22Rv1 (cell line): ENCODE measurements around the gene DNAAF8.

Experiments
- H3K27ac ChIP-seq: fragments of 450-650 bp; 2 replicates; pipeline ENCODE4 v1.5.1; 2017
- ZFX ChIP-seq: fragments of 450-650 bp; IDR thresholded peaks from 2 replicates; pipeline ENCODE4 v1.6.1; 2017; ENCODE audit warnings: antibody characterized with exemption, borderline replicate concordance
- TF ChIP-seq, protein P1 (sequence below): fragments of 450-650 bp; IDR thresholded peaks from 2 replicates; pipeline ENCODE4 v1.5.1; 2017; ENCODE audit warnings: mild to moderate bottlenecking

Gene DNAAF8

DNA sequence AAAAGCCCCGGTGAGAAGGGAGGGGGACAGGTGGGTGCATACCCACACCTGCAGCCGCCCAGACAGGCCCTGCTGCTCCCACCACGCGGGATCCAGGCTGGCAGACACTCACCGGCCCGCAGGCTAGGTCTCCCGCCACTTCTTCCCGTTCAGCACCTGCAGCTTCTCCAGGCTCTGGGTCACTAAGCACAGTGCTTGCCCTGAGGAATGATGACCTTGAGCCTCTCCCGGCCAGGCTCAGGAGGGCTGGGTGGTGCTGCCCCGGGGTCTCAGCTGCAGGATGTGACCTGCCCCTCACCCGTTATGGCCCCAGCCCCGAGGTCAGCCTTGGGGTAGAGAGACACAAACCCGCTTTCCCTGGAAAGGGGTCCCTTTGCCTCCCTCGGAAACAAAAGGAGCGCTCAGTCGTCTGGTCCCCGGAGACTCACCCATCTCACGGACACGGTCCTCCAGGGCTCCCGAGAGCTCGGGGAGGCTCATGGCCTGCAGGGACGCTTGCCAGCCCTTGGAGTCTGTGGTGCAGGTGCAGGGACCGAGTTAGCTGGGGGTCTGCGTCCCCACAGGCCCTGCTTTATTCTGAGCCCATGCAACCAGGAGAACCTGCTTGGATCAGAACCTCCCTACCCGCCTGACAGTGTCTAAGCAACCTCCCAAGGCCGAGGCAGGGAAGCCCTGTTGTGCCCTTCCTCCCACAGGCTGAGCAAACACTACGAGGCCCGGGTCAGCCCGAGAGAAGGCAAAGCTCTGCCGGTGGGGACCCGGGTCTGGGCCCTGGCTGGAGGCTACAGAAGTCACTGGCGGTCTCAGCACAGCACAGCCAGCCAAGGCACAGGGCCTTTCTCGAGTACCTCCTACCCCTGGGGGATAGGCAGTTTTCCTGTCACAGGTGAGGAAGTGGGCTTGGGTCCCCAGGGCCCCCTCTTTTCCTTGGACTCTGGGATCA is 37.2 kb upstream of the DNAAF8 start:
- no peak for TF ChIP-seq ZFX
- TF ChIP-seq, protein P1, sequence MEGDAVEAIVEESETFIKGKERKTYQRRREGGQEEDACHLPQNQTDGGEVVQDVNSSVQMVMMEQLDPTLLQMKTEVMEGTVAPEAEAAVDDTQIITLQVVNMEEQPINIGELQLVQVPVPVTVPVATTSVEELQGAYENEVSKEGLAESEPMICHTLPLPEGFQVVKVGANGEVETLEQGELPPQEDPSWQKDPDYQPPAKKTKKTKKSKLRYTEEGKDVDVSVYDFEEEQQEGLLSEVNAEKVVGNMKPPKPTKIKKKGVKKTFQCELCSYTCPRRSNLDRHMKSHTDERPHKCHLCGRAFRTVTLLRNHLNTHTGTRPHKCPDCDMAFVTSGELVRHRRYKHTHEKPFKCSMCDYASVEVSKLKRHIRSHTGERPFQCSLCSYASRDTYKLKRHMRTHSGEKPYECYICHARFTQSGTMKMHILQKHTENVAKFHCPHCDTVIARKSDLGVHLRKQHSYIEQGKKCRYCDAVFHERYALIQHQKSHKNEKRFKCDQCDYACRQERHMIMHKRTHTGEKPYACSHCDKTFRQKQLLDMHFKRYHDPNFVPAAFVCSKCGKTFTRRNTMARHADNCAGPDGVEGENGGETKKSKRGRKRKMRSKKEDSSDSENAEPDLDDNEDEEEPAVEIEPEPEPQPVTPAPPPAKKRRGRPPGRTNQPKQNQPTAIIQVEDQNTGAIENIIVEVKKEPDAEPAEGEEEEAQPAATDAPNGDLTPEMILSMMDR, result no peak
- peak overlapping the region; percentile 95; the same call in 1 of the 2 replicates for H3K27ac ChIP-seq

DNA sequence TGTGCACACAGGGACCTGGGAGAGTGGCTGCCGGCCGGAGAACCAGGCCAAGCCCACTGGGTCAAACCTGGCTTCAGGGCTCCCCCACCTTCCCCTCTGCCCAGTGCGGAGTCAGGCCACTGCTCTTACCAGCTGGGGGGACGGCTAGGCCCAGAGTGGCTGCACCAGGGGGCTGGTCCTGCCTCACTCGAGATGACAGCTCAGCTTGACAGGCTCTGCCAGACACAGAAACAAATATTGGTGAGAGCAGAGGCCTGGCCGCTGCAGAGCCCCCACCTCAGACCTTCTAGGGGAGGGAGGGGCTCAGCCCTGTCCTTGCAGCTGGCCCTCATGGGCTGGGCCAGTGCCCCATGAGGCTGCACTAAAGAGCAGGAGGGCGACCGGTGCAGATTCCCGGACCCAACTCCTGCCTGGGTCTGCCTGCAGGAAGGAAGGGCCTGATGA is 36.5 kb upstream of the DNAAF8 start:
- TF ChIP-seq ZFX, result no peak
- TF ChIP-seq, protein P1, result no peak

DNA sequence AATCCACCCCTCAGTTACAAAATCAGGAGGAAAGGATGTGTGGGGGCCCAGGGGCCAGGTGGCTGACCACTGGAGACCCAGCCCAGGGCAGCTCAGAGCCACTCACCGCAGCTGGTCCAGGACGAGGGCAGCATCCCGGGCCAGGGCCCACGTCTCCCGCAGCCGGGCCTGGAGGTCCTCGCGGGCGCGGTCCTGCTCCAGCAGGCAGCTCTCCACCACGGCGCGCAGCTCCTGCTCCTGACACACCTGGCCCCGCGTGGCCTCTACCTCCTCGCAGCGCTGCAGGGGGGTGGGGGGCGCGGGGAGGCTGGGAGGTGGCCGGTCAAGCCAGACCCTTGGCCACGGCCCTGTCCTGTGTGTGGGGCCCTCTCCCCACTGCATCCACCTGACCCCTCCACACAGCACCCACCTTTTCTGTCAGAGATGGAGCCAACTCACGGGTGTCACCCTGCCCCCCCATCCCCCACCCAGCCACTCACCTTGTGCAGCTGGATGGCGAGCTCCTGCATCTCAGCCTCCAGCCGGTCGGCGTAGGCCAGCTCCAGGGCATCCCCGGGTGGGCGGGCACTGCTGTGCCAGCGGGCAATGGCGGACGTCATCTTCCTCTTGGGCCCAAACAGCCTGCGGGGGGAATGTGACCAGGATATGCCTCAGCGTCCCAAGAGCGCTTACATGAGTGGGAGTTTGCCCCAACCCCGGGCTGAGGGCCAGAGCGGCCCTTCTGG is 35.9 kb upstream of the DNAAF8 start:
- TF ChIP-seq ZFX, result no peak
- H3K27ac ChIP-seq, result no peak overlapping the region

More for the DNA sequence above, 36.5 kb upstream of the DNAAF8 start:
- no peak overlapping the region for H3K27ac ChIP-seq

DNA sequence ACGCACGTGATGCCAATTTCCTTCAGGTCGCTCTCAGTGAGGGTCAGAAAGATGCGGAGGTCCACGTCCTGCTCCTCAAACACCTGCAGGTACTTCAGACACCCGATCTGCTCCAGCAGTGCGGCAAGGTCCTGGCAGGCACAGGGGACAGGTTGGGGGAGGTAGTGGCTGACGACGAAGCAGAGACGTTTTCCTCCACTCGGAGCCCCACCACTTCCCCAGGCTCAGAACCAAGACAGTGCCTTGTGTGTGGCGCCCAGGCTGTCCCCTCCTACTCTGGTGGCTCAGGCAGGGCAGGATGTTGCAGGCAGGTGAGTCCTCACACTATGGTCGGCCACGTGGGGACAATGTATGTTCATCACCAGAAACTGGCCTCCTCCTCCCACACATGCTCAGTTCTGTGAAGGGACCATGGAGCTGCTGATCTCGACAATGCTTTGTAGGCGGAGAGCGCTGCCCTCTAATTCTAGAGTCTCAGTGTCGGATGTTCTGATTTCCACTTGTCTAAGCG is 35.2 kb upstream of the DNAAF8 start:
- TF ChIP-seq, protein P1, result no peak
- no peak for TF ChIP-seq ZFX
- no peak overlapping the region for H3K27ac ChIP-seq

DNA sequence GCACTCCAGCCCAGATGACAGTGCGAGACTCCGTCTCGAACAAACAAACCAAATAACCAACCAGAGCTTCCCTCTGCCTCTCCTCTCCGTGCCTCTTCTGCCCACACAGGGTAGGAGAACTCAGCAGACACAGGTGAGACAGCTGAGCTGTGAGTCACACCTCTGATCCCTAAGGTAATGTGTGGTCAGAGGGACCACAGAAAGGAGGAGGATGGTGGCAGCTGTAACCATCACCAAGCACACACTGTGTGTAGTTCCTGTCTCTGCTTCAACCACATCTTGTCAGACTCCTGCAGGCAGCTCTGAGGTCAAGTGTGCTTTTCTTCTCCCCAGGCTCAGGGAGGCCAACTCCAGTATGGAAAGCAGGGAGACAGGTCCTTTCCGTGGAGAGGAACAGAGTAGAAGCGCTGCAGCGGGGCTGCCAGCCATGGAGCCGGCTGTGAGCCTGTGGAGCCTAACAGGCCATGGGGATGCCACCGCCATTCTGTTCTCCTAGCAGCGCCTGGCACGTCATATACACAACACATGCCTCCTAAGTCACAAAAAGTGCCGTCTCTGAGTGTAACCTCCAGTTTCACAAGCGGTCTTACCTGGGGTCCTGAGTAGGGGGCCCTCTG is 33.8 kb upstream of the DNAAF8 start:
- no peak overlapping the region for H3K27ac ChIP-seq
- TF ChIP-seq ZFX, result no peak
- TF ChIP-seq, protein P1, result no peak

DNA sequence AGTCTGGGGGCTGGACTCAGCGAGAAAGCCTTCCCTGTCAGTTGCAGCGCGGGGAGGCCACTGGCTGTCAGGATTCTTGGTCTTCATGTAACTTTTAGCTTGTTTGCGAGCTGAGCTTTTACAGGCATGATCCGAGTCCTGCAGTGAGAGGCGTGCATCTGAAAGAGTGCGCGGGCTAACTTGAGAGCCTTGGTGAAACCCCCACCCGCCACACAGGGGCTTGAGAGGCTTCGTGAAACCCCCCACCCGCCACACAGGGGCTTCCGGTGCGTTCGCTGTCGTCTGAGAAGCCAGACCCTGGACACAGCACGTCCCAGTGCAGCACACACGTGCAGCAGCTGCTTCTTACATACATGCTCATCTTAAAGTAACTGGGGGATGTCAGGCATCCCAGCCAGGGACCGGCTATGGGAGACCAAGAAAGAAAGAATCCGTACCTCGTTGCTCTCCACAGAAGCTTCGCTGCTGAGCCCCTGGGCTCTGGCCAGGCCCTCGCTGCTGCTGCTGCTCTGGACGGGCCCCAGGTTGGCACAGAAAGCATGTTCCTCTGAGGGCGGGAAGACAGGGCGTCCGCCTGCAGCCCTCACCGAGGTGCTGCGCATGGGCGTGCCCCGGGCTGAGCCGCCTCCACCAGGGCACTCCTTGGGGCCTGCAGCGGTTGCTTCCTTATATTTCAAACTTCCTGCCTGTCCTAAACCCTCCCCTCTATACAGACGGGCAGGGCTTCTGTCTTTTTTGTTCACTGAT is 33.2 kb upstream of the DNAAF8 start:
- no peak overlapping the region for H3K27ac ChIP-seq

More for the DNA sequence above, 33.2 kb upstream of the DNAAF8 start:
- TF ChIP-seq, protein P1, result no peak
- no peak for TF ChIP-seq ZFX
